Esophagus muscularis mucosa (tissue), 4 donors: Measurements from ENCODE around the gene RAMP1. TPM values are rescaled to one million over a fixed set of nuclear protein-coding genes. Genes with fewer than 3 reads are reported as not detected.

Experiments used
- DNase-seq: peaks from one replicate; pipeline ENCODE4 v3.0.0-alpha.2; 2017; ENCODE audit errors: extremely low spot score
- H3K27ac ChIP-seq, 4 donors: fragments of 200-600 bp; sonication (generic); replicated peaks in 1 of 4; 1 replicate in 3 of 4; 2 replicates in 1 of 4; pipeline ENCODE4 v1.5.1; 2016 to 2019; ENCODE audit warnings: mild to moderate bottlenecking in 1 of 4
- H3K27me3 ChIP-seq, 4 donors: fragments of 200-600 bp; sonication (generic); one replicate each; pipeline versions ENCODE4 v1.5.1 to v1.6.0; 2016 to 2019
- H3K36me3 ChIP-seq, 4 donors: fragments of 200-600 bp; sonication (generic); one replicate each; pipeline ENCODE4 v1.5.1; 2016 to 2019
- H3K4me1 ChIP-seq, 4 donors: fragments of 200-600 bp; sonication (generic); one replicate each; pipeline ENCODE4 v1.5.1; 2016 to 2019
- H3K4me3 ChIP-seq, 4 donors: fragments of 200-600 bp; sonication (generic); 1 replicate in 2 of 4; 2 replicates in 2 of 4; pipeline ENCODE4 v1.5.1; 2016 to 2019; ENCODE audit warnings: mild to moderate bottlenecking in 4 of 4, moderate library complexity in 1 of 4
- H3K9me3 ChIP-seq, 4 donors: fragments of 200-600 bp; sonication (generic); 1 replicate in 3 of 4; 2 replicates in 1 of 4; pipeline ENCODE4 v1.5.1; 2016 to 2019
- CTCF ChIP-seq, 3 experiments: fragments of 200-600 bp in 2 of 3; fragments of 450-650 bp in 1 of 3; sonication (generic) in 2 of 3; IDR thresholded peaks; one replicate each; pipeline ENCODE4 v1.5.1; 2017 to 2019; ENCODE audit warnings: antibody characterized with exemption in 3 of 3, mild to moderate bottlenecking in 2 of 3, moderate library complexity in 1 of 3
- EP300 ChIP-seq: sonication (generic); formaldehyde crosslinking; IDR thresholded peaks from one replicate; pipeline ENCODE4 v1.6.1; 2017; ENCODE audit warnings: antibody characterized with exemption
- POLR2A ChIP-seq: fragments of 450-650 bp; IDR thresholded peaks from one replicate; pipeline ENCODE4 v1.6.1; 2017; ENCODE audit warnings: antibody characterized with exemption, moderate library complexity, mild to moderate bottlenecking, low read depth
- POLR2AphosphoS5 ChIP-seq, 2 donors: sonication (generic); formaldehyde crosslinking; IDR thresholded peaks; one replicate each; pipeline ENCODE4 v1.6.1; 2017; ENCODE audit warnings: antibody characterized with exemption in 2 of 2
- WGBS: methylation state at CpG from one replicate; pipeline ENCODE4 v1.1.5; 2018; 5-methylcytosine and 5-hydroxymethylcytosine counted together
- intact Hi-C: fragments of 100-400 bp; cut with DNase I; formaldehyde crosslinking; loops from one replicate; pipeline ENCODE4 v1.15.1; 2023
- total RNA-seq, 4 donors: library from RNA; depleted of rRNA; stranded (reverse); fragments of >200 nt; gene quantifications; one replicate each; pipeline versions ENCODE4 v1.1.0 to v1.2.1, GENCODE V29; 2016

Gene RAMP1
- total RNA-seq, 4 donors from 2014 or later, result 172 to 287 (median 231) TPM

GRCh38 chr2:237874585-237875161 is 15.2 kb downstream of the RAMP1 start:
- H3K27me3 ChIP-seq, result no peaks in the 10 kb centered on the region
- peaks cover 0 to 3% (median 2%) of the 10 kb centered on the region in 4 donors for H3K36me3 ChIP-seq
- DNase-seq, result no peak
- peak overlapping the region; percentile 82 to 95 (median 93) for H3K27ac ChIP-seq
- H3K4me3 ChIP-seq, result no peak overlapping the region
- H3K9me3 ChIP-seq, result no peaks in the 10 kb centered on the region
- 48% methylated on average over 6 of the region's 7 CpGs for WGBS
- intact Hi-C loops, result no loop called here
- H3K4me1 ChIP-seq, result peaks cover 73 to 98% (median 93%) of the 10 kb centered on the region in 4 donors
- TF ChIP-seq POLR2AphosphoS5 (IDR thresholded peaks at IDR 0.05) (peak in 1 of 2 donors; percentile 61), EP300 (no peak), POLR2A (no peak), CTCF (IDR thresholded peaks at IDR 0.05) (no peak)

DNA sequence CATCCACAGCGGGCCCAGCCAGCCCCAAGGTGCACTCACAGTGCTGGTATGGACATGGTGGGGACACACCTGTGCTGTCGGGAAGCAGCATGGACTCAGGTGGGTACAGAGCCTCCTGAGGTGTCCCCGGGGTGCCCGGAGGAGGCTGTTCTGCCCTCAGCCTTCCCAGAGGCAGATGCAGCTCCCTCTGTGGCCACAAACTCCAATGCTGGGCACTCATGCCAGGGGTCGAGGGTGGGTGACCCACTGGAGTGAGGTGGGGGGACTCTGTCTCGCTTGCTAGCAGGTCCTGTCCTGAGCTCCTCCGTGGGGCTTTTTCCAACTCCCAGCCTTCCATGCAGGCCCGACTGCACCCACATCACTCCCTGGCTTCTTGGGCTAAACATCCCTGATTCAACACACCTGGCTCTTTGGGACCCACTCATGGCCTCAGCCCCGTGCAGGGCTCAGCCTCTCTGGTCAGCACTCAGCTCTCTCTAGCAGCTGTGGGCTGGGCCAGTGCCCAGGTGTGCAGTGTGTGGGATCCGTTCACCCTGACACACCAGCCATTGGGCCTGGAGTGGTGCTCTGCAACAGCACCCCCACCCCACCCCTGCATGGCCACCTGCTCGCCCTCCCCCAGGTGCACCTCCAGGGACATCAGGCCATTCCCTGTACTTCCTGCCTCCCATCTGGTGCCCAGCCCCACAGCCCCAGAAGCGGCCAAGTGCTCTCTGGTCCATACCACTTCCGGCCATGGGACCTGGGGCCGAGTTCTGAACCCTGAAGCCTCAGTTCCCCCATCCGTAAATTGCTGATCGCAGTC is 16.0 kb downstream of the RAMP1 start:
- no peak for TF ChIP-seq POLR2A
- no peak for TF ChIP-seq POLR2AphosphoS5 (IDR thresholded peaks at IDR 0.05)
- TF ChIP-seq CTCF (IDR thresholded peaks at IDR 0.05), result no peak
- no peak for TF ChIP-seq EP300
- Histone ChIP-seq H3K4me3 (no peak overlapping the region), H3K27ac (peak overlapping the region; percentile 82 to 95 (median 93)), H3K27me3 (no peaks in the 10 kb centered on the region), H3K36me3 (peaks cover 0 to 3% (median 2%) of the 10 kb centered on the region in 4 donors), H3K9me3 (no peaks in the 10 kb centered on the region), H3K4me1 (peaks cover 65 to 96% (median 87%) of the 10 kb centered on the region in 4 donors)
- intact Hi-C loops, result no loop called here
- DNase-seq, result no peak
- WGBS, result 80% methylated on average over 10 of the region's 16 CpGs

DNA sequence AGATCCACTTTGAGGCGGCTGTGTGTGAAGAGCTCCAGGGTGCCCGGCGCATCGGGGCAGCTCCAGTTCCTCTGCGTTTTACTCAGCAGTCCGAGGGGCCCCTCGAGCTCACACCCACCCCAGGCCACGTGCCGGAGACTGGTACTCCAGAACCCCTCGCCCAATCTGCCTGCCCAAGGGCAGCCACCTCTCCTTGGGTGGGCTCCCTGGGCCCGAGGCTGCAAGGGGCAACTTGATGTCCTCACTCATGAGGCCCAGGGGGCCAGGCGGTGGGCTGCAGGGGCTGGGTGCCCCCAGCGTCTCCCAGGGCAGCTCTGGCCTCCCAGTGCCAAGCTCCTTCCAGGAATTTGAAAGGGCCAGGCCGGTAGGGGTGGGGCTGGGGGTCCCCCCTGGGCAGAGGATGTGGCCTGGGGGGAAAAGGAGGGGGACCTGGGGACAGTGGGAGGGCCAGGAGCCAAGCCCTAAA is 16.7 kb downstream of the RAMP1 start:
- H3K4me3 ChIP-seq, result no peak overlapping the region
- intact Hi-C loops, result no loop called here
- TF ChIP-seq POLR2AphosphoS5 (IDR thresholded peaks at IDR 0.05) (no peak), CTCF (IDR thresholded peaks at IDR 0.05) (no peak), POLR2A (no peak), EP300 (no peak)
- H3K36me3 ChIP-seq, result peaks cover 0 to 5% (median 2%) of the 10 kb centered on the region in 4 donors
- no peaks in the 10 kb centered on the region for H3K9me3 ChIP-seq
- H3K27ac ChIP-seq, result peak overlapping the region; percentile 82 to 95 (median 93)
- no peak for DNase-seq
- H3K4me1 ChIP-seq, result peaks cover 59 to 90% (median 80%) of the 10 kb centered on the region in 4 donors
- WGBS, result 80% methylated on average over 8 of the region's 14 CpGs
- H3K27me3 ChIP-seq, result no peaks in the 10 kb centered on the region

GRCh38 chr2:237876532-237876931 is 17.1 kb downstream of the RAMP1 start:
- 71% methylated on average over 8 of the region's 12 CpGs for WGBS
- no peak for DNase-seq
- peak overlapping the region; percentile 82 to 95 (median 93) for H3K27ac ChIP-seq
- H3K27me3 ChIP-seq, result no peaks in the 10 kb centered on the region
- no peaks in the 10 kb centered on the region for H3K9me3 ChIP-seq
- peaks cover 0 to 8% (median 4%) of the 10 kb centered on the region in 4 donors for H3K36me3 ChIP-seq
- no peak overlapping the region for H3K4me3 ChIP-seq
- H3K4me1 ChIP-seq, result peaks cover 55 to 85% (median 76%) of the 10 kb centered on the region in 4 donors
- intact Hi-C loops, result no loop called here
- no peak for TF ChIP-seq POLR2A
- no peak for TF ChIP-seq EP300
- no peak for TF ChIP-seq POLR2AphosphoS5 (IDR thresholded peaks at IDR 0.05)
- no peak for TF ChIP-seq CTCF (IDR thresholded peaks at IDR 0.05)
